GM12873 (cell line): ENCODE data around the gene TNNC1.

Experiments used
- CTCF ChIP-seq: IDR thresholded peaks from 2 replicates; pipeline ENCODE4 v1.5.1; 2012; ENCODE audit warnings: low read depth, mild to moderate bottlenecking, moderate library complexity, low read length, control low read depth; ENCODE audit not compliant: insufficient read depth; ENCODE audit errors: missing control alignments

Gene TNNC1

GRCh38 chr3:52429031-52429430 lies 24.8 kb downstream of the TNNC1 start:
- TF ChIP-seq CTCF, result no peak

GRCh38 chr3:52428151-52429005 lies 25.5 kb downstream of the TNNC1 start:
- peak; percentile 78 for TF ChIP-seq CTCF

- TF ChIP-seq CTCF, result no peak
Measured at GRCh38 chr3:52423173-52423572, 30.7 kb downstream of the TNNC1 start.

- no peak for TF ChIP-seq CTCF
Measured at GRCh38 chr3:52422669-52423068, 31.2 kb downstream of the TNNC1 start.

- TF ChIP-seq CTCF, result no peak
Measured at GRCh38 chr3:52420388-52420787, 33.5 kb downstream of the TNNC1 start.

- no peak for TF ChIP-seq CTCF
Measured at GRCh38 chr3:52415800-52416199, 38.0 kb downstream of the TNNC1 start.

GRCh38 chr3:52408466-52408865 lies 45.4 kb downstream of the TNNC1 start:
- no peak for TF ChIP-seq CTCF
